HL-60 (cell line): Measurements from ENCODE around the gene HRK.

Experiments used
- DNase-seq, 2 experiments: peaks; one replicate each; pipeline ENCODE4 v3.0.0-alpha.2; 2010 to 2020; ENCODE audit warnings: low read depth in 1 of 2, low spot score in 1 of 2
- H3K27ac ChIP-seq: fragments of 250-450 bp; sonication (Bioruptor Pico); replicated peaks from 2 replicates; pipeline ENCODE4 v1.5.1; 2020; ENCODE audit warnings: mild to moderate bottlenecking, moderate library complexity
- H3K27me3 ChIP-seq: fragments of 250-450 bp; sonication (Bioruptor Pico); 2 replicates; pipeline ENCODE4 v1.5.1; 2021; ENCODE audit warnings: mild to moderate bottlenecking, moderate library complexity; ENCODE audit not compliant: insufficient read depth, poor library complexity, severe bottlenecking
- H3K4me3 ChIP-seq: replicated peaks from 2 replicates; pipeline ENCODE4 v1.5.1; 2011; ENCODE audit warnings: mild to moderate bottlenecking, control low read depth, low read length; ENCODE audit not compliant: insufficient read depth
- CTCF ChIP-seq: IDR thresholded peaks from one replicate; pipeline ENCODE4 v1.5.1; 2011; ENCODE audit warnings: low read length, control low read depth, inconsistent platforms; ENCODE audit not compliant: insufficient read depth
- GABPA ChIP-seq: IDR thresholded peaks from 2 replicates; pipeline ENCODE4 v1.6.1; 2012; ENCODE audit warnings: low read depth
- POLR2AphosphoS5 ChIP-seq: IDR thresholded peaks from 2 replicates; pipeline ENCODE4 v1.6.1; 2012; ENCODE audit warnings: low read depth
- REST ChIP-seq: IDR thresholded peaks from 2 replicates; pipeline ENCODE4 v1.6.1; 2012; ENCODE audit warnings: low read depth; ENCODE audit not compliant: insufficient replicate concordance
- SPI1 ChIP-seq: IDR thresholded peaks from 2 replicates; pipeline ENCODE4 v1.6.1; 2012; ENCODE audit warnings: low read depth, mild to moderate bottlenecking, borderline replicate concordance

The HRK gene

GRCh38 chr12:116915326-116915725 lies 34.1 kb upstream of the HRK start:
- no peak for TF ChIP-seq GABPA
- TF ChIP-seq POLR2AphosphoS5 = no peak
- TF ChIP-seq REST = no peak
- no peak for TF ChIP-seq CTCF
- TF ChIP-seq SPI1 = no peak
- Histone ChIP-seq H3K27ac (no peak overlapping the region), H3K4me3 (no peak overlapping the region), H3K27me3 (no peaks in the 10 kb centered on the region)
- DNase-seq = no peak

GRCh38 chr12:116910645-116911451 lies 29.6 kb upstream of the HRK start, which contains the start of gene FBXW8:
TSS of gene FBXW8 (plus strand) at chr12:116910950. CDS start at chr12:116911038, 88 bp downstream.
- Histone ChIP-seq H3K27me3 (peaks cover 3% of the 10 kb centered on the region), H3K27ac (peak within 1 kb of the TSS; percentile 44), H3K4me3 (peak within 1 kb of the TSS; percentile 78)
- TF ChIP-seq SPI1 = no peak
- TF ChIP-seq POLR2AphosphoS5 = peak; percentile 83
- TF ChIP-seq REST = no peak
- TF ChIP-seq CTCF = no peak
- TF ChIP-seq GABPA = peak; percentile 98
- peak; percentile 58 to 71 for DNase-seq

- no peak for TF ChIP-seq REST
- TF ChIP-seq POLR2AphosphoS5 = no peak
- TF ChIP-seq SPI1 = no peak
- no peak for TF ChIP-seq CTCF
- Histone ChIP-seq H3K27me3 (peaks cover 3% of the 10 kb centered on the region), H3K4me3 (peak overlapping the region; percentile 78), H3K27ac (peak overlapping the region; percentile 44)
- DNase-seq = no peak
These were observed 29.0 kb upstream of the HRK start for GRCh38 chr12:116910280-116910644.
